HT-29 (cell line): Measurements from ENCODE around the gene TTLL9. TPM values are rescaled to one million over a fixed set of nuclear protein-coding genes. Genes with fewer than 3 reads are reported as not detected.
"Not testable (repeated sequence)": the region's sequence is repeated elsewhere in the genome, so short reads cannot be mapped to it uniquely, and the experiment has no call there.

Experiments used
- DNase-seq: peaks from one replicate; pipeline ENCODE4 v3.0.0-alpha.2; 2015; ENCODE audit warnings: low spot score
- total RNA-seq: library from RNA; depleted of rRNA; stranded (reverse); fragments of >200 nt; shearing (Covaris generic); gene quantifications from 2 replicates; pipeline ENCODE4 v1.2.3, GENCODE V29; 2014; rRNA removed

The TTLL9 gene
- total RNA-seq: 0.03 and 0.05 TPM in 2 replicates

DNA sequence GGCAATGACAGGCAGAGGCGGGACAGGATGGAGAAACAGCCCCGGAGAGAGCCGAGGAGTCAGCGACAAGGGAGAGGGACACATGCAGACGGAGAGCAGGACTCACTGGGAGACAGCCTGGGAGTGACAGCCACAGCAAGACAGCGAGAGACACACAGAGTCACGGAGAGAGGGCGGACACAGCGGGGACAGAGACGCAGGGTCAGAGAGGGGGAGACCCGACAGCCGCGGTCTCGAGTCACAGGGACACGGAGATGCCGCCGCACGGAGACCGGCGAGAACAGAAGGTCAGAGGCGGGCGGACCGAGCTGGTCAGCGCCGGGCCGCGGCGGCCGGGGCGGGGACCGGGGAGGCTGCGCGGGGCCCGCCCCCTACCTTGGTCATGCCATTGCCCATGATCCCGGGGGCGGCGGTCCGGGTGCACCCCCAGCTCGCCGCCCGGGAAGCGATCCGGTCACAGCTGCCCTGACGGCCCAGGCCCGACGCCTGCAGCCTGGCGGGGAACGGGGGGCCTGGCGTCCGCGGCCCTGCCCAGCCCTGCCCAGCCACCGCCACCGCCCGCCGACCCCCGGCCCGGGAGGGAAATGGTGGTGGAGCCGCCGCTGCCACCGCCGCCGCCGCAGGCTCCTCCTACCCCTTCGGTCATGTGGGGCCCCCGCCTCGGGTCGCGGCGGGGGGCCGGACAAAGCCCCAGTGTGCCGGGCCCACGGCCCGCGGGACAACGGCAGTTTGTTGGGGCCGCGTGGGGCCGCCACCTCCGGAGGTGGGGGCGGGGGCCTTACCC lies at the start of gene TTLL9, which contains the start of gene DUSP15:
Gene TTLL9 (plus strand): TSS at position 693 of the 784 bp plus-strand sequence. CDS start 493 bp downstream, outside the sequence.
Gene DUSP15 (minus strand): TSS at position 586 of the 784 bp plus-strand sequence. CDS start 190 bp downstream, at position 396.
- DNase-seq: no peak

DNA sequence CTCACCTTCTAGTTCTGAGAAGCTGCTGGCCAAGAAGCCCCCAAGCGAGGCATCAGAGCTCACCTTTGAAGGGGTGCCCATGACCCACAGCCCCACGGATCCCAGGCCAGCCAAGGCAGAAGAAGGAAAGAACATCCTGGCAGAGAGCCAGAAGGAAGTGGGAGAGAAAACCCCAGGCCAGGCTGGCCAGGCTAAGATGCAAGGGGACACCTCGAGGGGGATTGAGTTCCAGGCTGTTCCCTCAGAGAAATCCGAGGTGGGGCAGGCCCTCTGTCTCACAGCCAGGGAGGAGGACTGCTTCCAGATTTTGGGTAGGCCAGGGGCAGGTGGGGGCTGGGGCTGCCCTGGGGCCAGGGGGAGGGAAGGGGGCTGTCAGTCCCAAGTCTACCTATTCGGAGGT lies 49.0 kb upstream of the TTLL9 start:
- DNase-seq: no peak

- peak; percentile 88 for DNase-seq
Observed at GRCh38 chr20:31822421-31823330, 47.8 kb upstream of the TTLL9 start.

GRCh38 chr20:31823360-31824124 lies 46.9 kb upstream of the TTLL9 start:
- DNase-seq: no peak

- no peak for DNase-seq
Observed at GRCh38 chr20:31824125-31824485, 46.3 kb upstream of the TTLL9 start.

- DNase-seq: no peak
Observed at GRCh38 chr20:31824554-31825313, 45.7 kb upstream of the TTLL9 start.

- no peak for DNase-seq
Observed at GRCh38 chr20:31826074-31826473, 44.4 kb upstream of the TTLL9 start.

- no peak for DNase-seq
Observed at GRCh38 chr20:31827059-31827458, 43.4 kb upstream of the TTLL9 start.

- not testable (repeated sequence) for DNase-seq
Observed at GRCh38 chr20:31828016-31828415, 42.4 kb upstream of the TTLL9 start.

- no peak for DNase-seq
Observed at GRCh38 chr20:31829731-31830130, 40.7 kb upstream of the TTLL9 start.

DNA sequence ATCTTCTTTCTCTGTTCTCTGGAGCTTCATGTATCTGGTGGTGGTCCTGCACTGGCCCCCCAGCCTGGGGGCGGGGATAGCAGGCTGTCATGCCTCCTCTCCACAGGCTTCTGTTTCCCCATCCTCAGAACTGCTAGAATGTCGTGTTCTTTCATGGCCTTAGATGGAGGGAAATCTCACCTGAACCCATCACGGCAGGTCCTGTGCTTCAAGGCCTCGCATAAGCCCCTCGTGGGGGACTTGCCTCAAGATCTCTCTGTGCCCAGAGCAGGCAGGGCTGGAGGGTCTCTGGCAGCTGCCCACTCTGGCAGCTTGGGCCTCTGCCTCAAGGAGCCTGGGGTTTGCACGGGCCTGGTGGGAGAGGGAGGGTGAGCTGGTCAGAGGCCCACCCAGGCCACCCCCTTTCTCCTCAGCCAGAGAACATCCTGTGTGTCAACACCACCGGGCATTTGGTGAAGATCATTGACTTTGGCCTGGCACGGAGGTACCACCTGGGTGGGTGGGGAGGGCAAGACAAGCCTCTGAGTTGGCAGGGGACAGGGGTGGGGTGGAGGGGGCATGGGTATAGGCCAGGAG lies 39.9 kb upstream of the TTLL9 start:
- DNase-seq: no peak

DNA sequence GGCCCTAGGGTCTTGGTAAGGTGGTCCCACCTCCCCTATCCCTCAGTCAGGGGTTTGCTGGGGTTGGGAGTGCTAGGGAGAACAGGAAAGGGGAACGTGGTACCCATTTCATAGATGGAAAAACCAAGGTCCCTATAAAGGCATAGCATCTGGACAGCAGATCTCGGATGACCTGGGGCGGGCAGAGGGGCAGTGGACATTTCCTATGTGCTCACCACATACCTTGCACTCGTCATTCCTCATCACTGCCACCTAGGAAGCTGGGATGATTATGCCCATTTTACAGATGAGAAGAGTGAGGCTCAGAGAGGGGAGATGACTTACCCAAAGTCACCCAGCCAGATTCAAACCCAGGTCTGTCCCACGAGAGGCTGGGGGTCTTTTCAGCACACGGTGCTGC lies 39.2 kb upstream of the TTLL9 start:
- no peak for DNase-seq

- DNase-seq: no peak
Observed at GRCh38 chr20:31831771-31832306, 38.6 kb upstream of the TTLL9 start.

GRCh38 chr20:31833130-31833930 lies 37.1 kb upstream of the TTLL9 start:
- peak; percentile 85 for DNase-seq

GRCh38 chr20:31833931-31834521 lies 36.4 kb upstream of the TTLL9 start:
- no peak for DNase-seq

DNA sequence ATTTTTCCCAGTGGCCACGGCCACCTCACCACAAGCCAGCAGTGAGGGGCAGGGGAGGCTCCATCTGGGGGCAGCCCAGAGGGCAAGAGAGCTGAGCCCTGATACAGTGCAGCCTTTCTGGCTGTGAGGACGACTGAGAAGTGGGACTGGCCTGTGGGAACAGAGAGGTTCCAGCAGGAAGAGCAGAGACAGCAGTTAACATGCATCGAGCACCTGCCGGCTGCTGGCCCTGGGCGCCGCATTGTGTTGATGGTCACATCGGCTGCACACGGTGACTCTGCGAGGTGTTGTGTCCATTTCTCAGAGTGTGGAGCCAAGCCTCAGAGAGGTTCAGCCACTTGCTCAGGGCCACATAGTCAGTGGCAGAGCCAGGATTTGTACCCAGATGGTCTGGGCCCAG lies 34.9 kb upstream of the TTLL9 start:
- DNase-seq: no peak

DNA sequence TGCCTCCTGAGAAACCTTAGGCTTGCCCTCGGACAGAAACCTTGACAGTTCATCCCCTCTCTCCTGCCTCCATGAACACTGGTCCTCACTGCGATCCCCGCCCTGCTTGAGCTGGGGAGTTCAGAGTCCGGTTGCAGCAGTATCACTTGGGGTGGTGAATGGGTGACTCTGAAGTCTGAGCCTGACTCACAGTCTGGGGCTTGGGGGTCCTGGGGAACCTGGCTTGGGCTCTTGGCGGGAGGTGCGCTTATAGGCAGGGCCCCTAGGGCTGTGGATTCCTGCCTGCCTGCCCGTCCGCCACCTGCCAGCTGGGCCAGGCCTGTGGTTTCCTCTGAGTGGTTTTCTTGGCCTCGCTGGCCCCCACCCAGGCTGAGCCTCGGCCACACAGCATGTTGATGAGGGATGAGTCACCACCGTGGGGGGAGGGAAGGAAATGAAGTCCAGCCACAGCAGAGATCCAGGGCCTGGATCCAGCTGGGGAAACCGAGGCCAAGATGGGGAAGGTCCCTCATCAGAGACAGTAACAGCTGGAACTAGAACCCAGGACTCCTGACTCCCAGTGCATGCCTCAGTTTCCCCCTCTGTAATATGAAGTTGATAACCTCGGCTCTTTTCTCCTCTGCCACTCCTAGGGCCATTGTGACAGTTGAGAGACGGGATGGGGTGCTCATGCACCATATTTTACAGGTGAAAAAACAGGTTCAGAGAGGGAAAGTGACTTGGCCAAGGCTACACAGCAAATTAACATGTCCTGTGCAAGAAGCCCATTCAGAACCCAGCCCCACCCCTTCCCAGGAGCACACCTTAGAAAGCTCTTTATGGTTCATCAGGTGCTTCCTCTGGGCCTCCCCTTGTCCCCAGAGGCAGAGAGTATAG lies 34.2 kb upstream of the TTLL9 start:
- peak; percentile 89 for DNase-seq
